GM18907 (cell line): ENCODE measurements around the gene LTC4S.

ENCODE experiments used
- ATAC-seq: cut with Tn5 transposase; IDR thresholded peaks from one replicate; pipeline ENCODE4 v1.9.1; 2021; ENCODE audit warnings: mild to moderate bottlenecking, moderate library complexity; ENCODE audit not compliant: unreplicated experiment

Gene LTC4S

DNA sequence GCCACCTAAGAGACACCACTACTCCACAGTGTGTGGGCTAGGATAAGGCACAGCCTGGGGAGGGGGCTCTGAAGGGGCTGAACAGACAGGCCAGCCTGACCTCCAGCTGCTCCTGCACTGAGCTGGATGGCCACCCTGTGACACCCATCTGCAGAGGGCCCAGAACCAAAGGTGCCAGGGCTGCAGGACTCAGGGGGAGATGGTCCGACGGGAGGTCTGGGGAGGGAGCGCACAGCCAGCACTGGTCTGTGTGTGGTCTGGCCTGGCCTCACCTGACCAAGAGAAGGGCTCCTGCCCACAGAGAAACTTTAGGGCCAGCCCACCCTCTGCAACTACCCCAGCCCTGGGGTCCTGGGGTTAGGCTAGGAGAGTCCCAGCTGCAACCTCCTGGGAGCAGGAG, 789 bp downstream of the LTC4S start:
- ATAC-seq, result no peak

DNA sequence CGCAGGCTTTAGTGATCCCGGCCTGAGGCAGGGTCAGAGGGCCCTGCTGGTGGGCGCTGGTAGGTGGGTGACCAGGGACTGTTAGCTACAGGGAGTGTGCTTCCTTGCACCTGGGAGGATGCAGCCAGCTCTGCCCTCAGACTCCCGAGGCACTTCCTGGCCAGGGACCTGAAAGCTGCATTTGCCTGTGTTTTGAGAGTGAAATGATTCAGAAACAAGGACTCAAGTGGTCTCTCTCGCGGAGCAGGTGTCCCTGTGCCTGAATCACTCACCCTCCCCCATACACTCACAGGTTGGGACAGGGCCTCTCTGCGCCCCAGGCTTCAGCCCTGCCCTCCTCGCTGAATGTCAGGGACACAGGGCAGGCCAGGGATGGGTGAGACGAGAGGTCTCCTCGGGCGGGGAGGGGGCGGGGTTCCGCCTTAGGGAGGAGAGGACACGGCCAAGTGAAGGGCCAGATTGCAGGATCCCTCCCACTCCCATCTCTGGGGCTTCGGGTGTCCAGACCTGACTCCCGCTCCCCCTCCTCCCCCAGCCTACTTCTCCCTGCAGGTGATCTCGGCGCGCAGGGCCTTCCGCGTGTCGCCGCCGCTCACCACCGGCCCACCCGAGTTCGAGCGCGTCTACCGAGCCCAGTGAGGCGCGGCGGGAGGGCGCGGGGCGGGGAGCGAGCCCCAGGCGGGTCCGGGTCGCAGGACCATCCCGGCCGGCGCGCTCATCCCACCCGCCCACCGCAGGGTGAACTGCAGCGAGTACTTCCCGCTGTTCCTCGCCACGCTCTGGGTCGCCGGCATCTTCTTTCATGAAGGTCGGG, 1.5 kb downstream of the LTC4S start:
- ATAC-seq, result peak; percentile 1

DNA sequence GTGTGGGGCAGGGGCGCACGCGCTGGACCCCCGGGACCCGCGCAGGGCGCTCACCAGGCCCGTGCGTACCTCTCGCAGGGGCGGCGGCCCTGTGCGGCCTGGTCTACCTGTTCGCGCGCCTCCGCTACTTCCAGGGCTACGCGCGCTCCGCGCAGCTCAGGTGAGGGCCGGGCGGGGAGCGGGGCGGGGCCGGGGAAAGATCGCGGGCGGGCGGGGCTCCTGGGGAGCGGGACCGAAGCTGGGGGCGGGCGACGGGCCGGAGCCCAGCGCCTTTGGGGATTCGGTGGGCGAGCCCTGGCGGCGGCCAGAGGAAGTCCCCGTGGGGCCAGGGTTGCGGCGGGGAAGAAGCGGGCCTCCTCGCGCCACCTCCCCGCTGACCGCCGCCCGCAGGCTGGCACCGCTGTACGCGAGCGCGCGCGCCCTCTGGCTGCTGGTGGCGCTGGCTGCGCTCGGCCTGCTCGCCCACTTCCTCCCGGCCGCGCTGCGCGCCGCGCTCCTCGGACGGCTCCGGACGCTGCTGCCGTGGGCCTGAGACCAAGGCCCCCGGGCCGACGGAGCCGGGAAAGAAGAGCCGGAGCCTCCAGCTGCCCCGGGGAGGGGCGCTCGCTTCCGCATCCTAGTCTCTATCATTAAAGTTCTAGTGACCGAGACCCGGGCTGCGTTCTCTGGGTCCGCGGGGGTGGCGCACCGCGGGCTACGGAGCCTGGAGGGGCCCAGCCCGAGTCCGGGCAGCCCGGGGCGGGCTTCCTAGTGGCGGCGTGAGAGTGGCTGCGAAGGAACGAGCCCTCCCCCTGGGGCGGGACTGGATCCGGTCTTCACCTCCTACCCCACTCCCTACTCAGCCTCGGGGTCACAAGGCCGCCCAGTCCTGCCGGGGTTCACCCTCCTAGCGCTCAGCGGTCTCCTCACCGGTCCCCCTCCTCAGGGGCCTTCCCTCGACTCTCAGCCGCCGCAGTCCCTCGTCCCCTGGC, 2.4 kb downstream of the LTC4S start:
- ATAC-seq, result peak; percentile 69

DNA sequence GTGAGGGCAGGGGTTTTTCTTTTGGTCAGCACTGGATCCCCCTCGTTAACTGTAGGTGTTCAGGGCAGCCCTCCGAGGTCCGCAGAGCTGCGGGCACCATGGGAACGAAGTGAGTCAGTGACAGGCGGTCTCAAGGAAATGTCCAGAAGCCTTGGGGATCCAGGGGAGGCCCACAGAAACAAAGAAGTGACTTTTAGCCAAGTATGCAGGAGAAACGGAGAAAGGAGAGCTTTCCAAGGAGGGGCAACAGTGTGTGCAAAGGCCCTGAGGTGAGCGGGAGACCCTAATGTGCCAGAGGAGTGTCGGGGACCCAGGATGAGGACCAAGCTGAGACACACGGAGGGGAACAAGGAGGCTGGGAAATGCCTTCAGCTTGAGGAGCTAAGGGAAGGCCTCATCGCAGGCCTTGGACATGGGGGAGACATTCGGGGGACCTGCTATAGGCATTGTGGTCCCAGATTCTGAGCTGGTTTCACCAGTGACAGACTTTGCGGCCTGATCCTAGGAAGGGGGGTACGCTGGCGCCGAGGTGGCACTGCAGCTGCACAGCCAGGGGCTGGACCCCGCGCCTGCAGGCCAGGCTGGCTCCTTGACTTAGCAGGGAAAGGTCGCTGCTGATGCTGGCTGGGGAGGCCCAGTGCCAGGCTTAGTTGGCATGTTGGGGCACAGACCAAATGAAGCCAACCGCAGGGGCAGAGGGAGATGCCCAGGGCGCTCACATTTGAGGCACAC, 3.3 kb downstream of the LTC4S start:
- no peak for ATAC-seq

DNA sequence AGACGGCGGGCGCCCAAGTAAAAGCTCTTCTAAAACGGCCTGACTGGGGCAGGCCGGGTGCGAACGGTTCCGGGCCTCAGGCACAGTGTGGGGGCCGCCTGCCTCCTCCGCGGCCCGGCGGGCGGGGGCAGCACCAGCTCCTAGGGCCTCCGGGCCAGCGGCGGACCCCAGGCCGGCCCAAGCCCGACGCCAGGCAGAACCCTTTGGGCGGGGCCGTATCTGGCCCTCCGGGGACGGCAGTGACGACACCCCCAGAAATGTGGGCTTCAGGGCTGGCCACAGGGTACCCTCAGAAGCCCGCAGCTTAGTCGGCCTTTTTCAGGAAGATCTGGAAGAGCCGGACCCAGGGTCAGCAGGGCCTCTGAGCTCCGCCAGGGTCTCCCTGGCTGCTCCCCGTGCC, 4.0 kb downstream of the LTC4S start:
- ATAC-seq, result no peak

DNA sequence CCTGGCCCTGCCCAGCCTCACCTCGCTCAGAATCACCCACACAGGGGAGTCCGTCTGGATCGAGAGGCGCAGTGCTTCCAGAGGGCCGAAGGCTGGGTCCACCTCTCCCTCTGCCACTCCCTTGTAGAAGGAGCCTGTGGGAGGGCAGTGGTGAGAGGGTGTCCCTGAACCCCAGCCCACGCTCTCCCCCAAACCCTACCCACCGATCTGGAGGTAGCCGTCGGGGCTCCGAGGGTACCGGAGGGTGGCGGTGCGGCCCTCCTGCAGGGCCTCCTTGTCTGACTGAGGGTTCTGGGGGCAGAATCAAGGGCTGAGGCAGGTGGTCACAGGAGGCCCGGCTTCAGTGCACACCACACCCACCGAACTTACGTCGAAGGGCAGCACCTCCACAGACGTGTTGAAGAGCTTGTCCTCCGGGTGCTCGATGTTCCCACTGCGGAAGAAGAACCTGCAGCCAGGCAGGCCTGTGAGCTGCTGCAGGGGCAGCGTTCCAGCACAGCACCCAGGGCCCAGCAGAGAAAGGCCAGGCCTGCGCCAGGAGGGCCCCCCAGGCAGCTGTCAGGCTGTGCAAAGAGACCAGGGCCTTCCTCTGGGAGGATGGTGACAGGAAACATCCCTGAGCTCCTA, 4.5 kb downstream of the LTC4S start:
- ATAC-seq, result no peak

DNA sequence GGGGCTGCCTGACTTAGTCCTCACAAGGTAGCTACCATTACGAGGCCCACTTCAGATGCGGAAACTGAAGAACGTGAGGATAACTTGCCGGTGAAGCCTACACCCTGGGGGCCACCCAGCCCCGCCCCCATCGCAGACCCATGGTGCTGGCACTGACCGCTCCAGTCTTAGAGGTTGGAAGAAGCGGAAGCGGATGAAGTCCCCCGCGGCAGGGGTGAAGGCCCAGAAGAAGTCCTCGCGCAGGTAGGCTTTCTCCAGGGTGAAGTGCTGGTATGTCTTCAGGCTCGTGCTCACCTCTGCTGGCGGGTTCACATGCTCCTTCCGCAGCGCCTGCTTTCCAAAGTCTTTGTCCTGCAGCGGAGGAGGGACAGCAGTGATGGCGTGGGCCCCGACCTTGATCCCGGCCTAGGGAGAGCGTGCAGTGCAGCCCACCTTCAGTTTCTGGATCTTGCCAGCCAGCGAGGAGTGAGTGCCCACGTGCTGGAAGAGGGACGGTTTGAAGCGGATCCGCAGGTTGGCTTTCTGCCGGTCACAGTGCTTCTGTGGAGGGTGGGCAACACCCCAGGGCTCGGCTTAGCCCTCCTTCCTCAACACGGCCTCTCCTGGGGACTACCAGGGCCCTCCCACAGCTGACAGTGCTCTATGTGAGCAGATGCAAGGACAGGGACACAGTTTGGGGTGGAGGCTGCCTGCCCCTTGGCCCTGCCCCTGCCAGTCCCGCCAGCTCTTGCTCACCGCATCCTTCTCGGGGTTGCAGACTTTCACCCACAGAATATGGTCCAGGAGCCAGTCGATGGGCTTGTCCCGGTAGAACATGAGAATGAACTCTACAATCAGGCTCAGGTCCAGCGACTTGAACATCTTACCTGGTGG, 5.2 kb downstream of the LTC4S start:
- no peak for ATAC-seq

DNA sequence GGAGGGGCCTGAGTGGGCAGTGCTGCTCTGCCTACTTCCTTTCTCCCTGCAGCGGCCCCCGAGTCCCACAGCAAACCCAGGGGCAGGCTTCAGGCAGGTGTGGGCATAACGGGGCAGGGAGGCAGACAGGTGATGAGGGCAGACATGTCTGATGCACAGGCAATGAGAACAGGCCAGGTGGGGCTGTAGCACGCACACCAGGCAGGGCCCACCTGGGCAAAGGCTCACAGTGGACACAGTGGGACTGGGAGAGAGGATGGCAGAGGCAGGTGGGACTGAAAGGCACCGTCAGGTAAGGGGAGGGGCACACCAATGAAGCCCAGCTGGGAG, 5.8 kb downstream of the LTC4S start:
- ATAC-seq, result no peak

DNA sequence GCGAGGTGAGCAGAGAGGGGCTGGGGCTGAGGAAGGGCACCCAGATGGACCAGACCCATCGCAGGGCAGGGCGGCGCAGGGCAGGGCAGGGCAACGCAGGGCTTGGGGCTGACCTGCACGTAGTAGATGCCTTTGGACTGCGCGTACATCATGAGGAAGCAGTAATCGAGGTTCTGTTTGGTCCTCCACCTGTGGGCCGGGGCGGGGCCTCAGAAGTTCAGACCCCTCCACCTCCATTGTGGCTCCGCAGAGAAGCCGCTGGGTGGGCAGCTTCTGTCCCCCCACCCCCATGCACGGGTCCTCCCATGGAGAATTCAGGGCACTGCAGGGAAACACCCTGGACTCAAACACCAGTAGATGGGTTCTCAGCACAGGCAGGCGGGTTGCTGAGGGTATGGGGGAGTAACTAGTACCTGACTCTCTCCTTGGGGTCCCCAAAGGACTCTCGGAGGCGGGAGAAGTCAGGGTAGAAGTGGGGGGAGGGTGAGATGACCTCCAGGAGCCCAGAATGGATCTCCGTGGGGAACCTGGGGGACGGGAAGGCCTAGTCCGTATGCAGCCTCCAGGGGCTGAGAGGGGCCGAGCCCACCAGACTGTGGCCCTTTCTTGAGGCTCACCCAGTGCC, 6.4 kb downstream of the LTC4S start:
- no peak for ATAC-seq

DNA sequence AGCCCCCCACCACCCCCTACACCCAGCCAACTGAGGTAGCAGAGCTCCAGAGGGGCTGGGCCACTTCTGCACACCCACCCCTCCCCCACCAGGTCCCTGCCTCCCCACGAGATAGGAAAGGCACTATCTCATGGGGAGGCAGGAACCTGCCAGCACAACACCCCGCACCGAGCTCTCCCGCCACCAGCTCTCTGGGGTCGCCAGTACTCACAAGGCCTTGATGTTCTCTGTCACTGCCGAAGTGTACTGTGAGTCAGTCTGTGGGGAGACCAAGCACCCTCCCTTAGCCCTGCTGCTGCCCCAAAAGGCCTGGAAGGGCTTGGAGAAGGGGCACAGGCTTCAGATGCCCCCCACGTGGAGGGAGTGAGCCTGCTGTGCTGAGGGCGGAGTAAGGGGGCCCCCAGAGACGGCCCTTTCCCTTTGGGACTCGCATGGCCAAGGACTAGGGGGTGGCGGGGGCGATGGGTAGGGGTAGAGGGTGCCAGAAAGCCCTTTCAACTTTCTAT, 7.0 kb downstream of the LTC4S start:
- no peak for ATAC-seq

DNA sequence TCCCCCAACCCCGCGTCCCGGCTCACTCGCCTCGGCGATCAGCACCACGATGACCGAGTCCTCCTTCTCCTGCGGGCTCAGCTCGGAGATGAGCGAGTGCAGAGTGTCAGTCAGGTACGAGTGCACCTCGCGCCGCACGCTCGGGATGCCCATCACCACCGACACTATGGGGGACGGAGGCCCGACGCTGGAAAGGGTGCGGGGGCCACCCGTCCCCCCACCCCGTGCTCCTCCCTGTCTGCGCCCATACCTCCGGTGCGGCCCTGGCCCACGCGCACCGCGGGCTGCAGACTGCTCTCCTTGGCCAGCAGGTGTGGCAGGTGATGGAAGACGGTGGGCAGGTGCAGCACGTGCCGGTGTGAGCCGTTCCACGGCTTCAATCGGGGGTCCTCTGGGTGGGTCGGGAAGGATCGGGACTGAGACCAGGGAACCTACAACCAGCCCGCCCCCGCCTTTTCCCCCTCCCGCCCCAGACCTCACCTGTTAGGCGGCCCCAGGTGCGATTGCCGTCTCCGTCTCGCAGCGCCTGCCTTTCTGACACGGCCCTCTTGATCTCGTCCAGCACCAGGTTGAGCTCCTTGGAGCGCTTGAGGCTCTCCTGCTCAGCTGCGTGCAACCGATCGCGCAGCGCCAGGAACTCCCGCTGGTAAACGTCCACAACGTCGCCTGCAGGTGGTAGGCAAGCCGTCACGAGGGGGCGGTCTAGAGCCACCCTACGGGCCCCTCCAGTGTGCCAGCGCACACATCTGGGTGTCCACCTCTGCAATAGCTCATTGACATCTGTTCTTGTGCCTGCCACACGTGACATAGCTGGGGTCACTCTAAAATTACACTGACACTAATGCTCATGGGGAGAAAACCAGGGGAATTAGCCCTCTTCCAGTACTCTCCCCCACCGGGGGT, 7.8 kb downstream of the LTC4S start:
- ATAC-seq, result peak; percentile 45

DNA sequence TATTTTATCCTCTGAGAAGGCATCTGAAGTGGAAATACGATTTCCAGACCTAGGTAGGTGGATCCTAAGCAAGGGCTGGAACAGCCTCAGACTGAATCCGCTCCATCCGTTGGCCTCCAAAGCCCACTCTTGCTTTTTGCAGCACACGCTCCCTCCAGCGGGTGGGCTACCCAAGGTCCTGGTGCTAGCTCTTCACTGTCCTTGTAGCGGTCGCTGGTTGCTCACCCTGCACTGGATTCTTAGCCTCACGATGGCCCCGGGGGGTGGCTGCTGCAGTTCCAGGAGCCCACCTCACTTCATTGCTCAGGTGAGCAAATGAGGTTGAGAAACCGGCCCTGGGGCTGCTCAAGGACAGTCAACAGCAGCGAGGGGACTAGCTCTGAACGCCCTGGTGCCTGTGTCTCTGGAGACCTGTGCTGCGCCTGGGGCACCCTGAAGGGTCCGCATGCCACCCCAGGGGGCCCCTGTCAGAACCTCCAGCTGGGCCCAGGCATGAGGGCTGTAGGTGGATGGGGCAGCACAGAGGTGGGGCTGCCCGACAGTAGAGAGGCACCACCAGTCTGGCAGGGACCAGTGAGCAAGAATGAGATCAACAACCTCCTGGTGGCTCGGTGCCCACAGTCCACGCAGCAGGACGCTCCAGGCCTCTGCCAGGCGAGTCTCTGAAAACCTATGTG, 8.6 kb downstream of the LTC4S start:
- no peak for ATAC-seq

DNA sequence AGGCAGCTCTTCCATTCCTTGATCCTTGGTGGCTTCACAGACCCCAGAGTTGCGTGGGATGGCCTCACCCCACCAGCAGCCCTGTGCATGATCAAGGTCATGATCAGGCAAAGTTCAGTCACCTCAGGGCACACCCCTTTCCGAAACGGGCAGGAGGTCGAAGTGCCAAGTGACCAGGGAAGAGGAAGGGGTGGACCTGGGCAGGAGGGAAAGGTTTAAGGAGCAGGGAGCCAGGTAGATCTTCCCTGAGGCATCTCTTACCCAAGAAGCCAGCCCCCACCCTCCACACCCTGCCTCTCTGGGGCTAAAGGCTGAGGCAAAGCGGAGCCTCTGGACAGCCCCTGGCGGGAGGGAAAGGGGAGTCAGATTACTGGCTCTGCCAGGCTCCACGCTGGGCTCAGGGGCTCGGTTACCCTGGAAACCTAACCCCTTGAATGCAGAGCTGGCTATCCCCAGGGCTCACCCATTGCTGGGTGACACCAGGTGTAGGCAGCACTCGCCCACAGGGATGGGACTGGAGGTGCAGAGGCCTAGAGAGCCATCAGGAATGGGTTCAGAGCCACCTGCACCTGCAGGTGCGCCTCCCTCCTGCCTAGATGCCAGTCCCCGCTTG, 9.3 kb downstream of the LTC4S start:
- no peak for ATAC-seq

DNA sequence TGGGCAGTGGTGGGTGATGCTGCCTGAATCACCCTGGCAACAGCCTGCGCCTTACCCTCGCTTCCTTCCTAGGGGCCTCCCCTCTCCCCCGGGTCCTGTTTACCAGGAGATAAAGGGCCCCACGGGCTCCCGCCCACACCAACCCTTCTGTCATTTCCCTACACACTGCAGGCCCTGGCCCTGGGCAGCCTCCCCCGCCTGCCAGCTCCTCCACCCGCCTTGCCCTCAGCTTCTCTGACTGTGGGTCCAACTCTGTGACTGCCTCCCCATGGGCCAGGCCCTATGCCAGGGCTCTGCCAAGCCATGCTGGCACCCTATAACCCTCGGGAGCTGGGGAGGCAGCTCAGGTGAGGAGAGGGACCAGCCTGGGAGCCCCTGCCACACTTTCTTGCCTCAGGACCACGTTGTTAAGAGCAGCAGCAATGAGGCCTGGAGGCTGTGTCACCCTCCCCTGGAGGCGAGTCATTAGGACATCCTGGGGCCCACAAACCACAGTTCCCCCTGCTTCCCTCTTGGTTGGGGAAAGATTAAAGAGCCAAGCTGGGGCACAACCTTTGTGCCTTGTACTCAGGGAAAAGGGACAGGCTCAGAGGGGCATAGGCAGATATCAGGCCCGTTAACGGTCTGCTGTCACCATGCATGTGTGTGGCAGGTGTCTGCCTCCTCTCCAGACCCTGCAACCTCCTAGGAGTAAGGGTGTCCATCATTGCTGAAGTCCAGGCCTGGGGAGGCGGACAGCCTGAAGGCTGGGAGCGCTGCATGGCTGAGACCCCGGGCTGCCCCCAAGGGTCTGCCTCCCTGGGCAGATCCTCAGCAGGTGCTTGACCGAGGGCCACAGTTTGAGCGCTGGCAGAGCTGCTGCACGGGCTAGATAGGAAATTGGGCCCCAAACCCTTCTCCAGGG, 10.1 kb downstream of the LTC4S start:
- no peak for ATAC-seq

DNA sequence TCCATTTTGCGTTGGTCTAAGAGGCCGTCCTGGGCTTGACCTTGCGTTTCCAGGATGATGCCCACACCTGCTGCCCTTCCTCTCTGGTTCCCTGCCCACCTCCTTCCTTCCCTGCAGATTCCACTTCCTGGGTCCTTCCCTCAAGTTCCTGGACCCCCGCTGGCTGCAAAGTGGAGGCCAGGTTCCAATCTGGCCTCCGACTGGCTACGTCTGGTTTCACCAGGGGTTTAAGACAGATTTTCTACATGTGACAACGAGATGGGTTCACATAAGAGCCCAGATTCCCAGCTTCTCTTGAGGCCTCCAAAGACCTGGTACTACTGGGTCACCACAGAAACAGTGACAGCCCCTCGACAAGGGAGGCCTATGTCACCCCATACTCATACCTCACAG, 10.8 kb downstream of the LTC4S start:
- ATAC-seq, result no peak

DNA sequence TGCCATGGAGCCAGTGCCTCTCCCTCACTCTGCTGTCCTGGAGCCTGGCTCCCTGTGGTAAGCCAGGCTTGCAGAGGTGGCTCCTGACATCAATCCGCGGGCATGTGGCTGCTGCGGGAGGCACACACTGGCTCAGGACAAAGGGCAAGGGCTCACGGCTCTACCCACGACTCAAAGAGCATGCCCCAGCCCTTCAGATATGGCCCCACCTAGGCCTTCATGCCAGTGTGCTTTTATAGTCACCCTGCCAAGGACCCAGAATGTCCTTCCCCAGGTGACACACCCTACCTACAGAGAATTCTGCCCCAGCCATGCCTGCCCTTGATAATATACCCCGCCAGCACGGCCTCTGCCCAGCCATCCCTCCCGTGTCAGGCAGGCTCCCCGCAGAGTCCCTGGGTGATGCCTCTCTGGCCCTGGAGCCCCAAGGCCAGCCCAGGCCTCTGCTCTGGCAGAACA, 11.3 kb downstream of the LTC4S start:
- no peak for ATAC-seq
